Measurements from ENCODE around the gene SLC29A4.

GRCh38 chr7:5309146-5309545 is 26.4 kb downstream of the SLC29A4 start:
- no peak for TF ChIP-seq POLR2A (IDR thresholded peaks at IDR 0.05)
- no peak for TF ChIP-seq CTCF (IDR thresholded peaks at IDR 0.05)
